ENCODE measurements around the gene KIR2DL1.
"Not testable (repeated sequence)": the region's sequence is repeated elsewhere in the genome, so short reads cannot be mapped to it uniquely, and the experiment has no call there.

DNA sequence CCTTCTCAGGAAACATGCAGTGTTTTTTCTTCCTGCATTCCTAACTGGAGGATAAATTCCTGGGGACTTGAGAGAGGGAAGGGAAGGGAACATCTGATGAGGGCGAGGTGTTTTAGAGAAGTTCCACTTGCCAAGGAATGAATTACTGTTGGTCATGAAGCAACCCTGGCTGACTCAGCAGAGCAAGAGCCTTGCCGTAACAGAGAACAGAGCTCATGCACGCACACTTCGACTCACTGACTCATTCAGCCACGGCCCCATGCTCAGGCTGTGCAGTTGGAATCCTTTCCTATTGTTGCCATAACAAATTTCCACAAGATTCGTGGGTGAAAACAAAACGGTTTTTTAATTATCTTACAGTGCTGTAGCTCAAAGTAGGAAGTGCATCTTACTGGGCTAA, 55.7 kb downstream of the KIR2DL1 start:
- TF ChIP-seq, protein P1, sequence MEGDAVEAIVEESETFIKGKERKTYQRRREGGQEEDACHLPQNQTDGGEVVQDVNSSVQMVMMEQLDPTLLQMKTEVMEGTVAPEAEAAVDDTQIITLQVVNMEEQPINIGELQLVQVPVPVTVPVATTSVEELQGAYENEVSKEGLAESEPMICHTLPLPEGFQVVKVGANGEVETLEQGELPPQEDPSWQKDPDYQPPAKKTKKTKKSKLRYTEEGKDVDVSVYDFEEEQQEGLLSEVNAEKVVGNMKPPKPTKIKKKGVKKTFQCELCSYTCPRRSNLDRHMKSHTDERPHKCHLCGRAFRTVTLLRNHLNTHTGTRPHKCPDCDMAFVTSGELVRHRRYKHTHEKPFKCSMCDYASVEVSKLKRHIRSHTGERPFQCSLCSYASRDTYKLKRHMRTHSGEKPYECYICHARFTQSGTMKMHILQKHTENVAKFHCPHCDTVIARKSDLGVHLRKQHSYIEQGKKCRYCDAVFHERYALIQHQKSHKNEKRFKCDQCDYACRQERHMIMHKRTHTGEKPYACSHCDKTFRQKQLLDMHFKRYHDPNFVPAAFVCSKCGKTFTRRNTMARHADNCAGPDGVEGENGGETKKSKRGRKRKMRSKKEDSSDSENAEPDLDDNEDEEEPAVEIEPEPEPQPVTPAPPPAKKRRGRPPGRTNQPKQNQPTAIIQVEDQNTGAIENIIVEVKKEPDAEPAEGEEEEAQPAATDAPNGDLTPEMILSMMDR (IDR thresholded peaks at IDR 0.05), result not testable (repeated sequence)
- TF ChIP-seq POLR2A (IDR thresholded peaks at IDR 0.05), result not testable (repeated sequence)

All from Peyer's patch (tissue), 4 donors.